Erythroblast (primary cell): ENCODE data around the gene CDC25C.
A peak's percentile ranks its signal among the peaks of the same experiment; 100 is the strongest.
"Not testable (repeated sequence)": the region's sequence is repeated elsewhere in the genome, so short reads cannot be mapped to it uniquely, and the experiment has no call there.

Experiments
- DNase-seq, 2 experiments: peaks; one replicate each; lab custom pipeline; 2025; lab: John Stamatoyannopoulos, UW
- GATA1 ChIP-seq: IDR thresholded peaks from 2 replicates; pipeline ENCODE4 v1.6.1; 2011; ENCODE audit warnings: low read depth, mild to moderate bottlenecking, control low read depth, low read length, moderate library complexity
- POLR2A ChIP-seq: IDR thresholded peaks from 2 replicates; pipeline ENCODE4 v1.6.1; 2011; ENCODE audit warnings: mild to moderate bottlenecking, low read length

The CDC25C gene

GRCh38 chr5:138337685-138338410 is 6.2 kb upstream of the CDC25C start, which contains the start of gene FAM53C:
Gene FAM53C, plus strand, starts transcription at chr5:138338266. Its CDS starts 3,070 bp downstream, at chr5:138341336.
- DNase-seq: peak; percentile 95 to 98
- TF ChIP-seq POLR2A: peak; percentile 99
- TF ChIP-seq GATA1: no peak

- TF ChIP-seq POLR2A: no peak
- no peak for TF ChIP-seq GATA1
- DNase-seq: peak; percentile 93 to 96
Observed at GRCh38 chr5:138336952-138337684, 5.5 kb upstream of the CDC25C start.

GRCh38 chr5:138334867-138335447 is 3.4 kb upstream of the CDC25C start:
- DNase-seq: peak in 1 of 2 experiments; percentile 39
- TF ChIP-seq POLR2A: no peak
- TF ChIP-seq GATA1: no peak

GRCh38 chr5:138330813-138331448 is 673 bp downstream of the CDC25C start:
- DNase-seq: no peak
- TF ChIP-seq GATA1 (no peak), POLR2A (no peak)

GRCh38 chr5:138318211-138318610 is 13.4 kb downstream of the CDC25C start:
- not testable (repeated sequence) for DNase-seq

GRCh38 chr5:138316355-138316754 is 15.2 kb downstream of the CDC25C start:
- TF ChIP-seq POLR2A (no peak), GATA1 (no peak)

GRCh38 chr5:138315751-138316278 is 15.8 kb downstream of the CDC25C start:
- no peak for TF ChIP-seq POLR2A
- TF ChIP-seq GATA1: no peak

More at GRCh38 chr5:138316355-138316754, 15.2 kb downstream of the CDC25C start:
- no peak for DNase-seq

GRCh38 chr5:138305797-138306196 is 25.8 kb downstream of the CDC25C start:
- peak; percentile 83 to 92 for DNase-seq
- no peak for TF ChIP-seq POLR2A

More at GRCh38 chr5:138315751-138316278, 15.8 kb downstream of the CDC25C start:
- DNase-seq: no peak

GRCh38 chr5:138303372-138303771 is 28.2 kb downstream of the CDC25C start:
- no peak for TF ChIP-seq GATA1
- DNase-seq: no peak

GRCh38 chr5:138289296-138289695 is 42.3 kb downstream of the CDC25C start:
- DNase-seq: no peak
- TF ChIP-seq POLR2A (no peak), GATA1 (no peak)

- no peak for TF ChIP-seq POLR2A
- no peak for TF ChIP-seq GATA1
Observed at GRCh38 chr5:138287246-138287645, 44.4 kb downstream of the CDC25C start.

GRCh38 chr5:138282920-138283742 is 48.5 kb downstream of the CDC25C start:
- peak; percentile 26 to 42 for DNase-seq
- TF ChIP-seq GATA1 (no peak), POLR2A (no peak)

More at GRCh38 chr5:138287246-138287645, 44.4 kb downstream of the CDC25C start:
- no peak for DNase-seq

GRCh38 chr5:138280915-138281314 is 50.7 kb downstream of the CDC25C start:
- TF ChIP-seq GATA1: no peak
- TF ChIP-seq POLR2A: no peak
- no peak for DNase-seq
